ENCODE measurements around the gene NCMAP.
"Not testable (repeated sequence)": the region's sequence is repeated elsewhere in the genome, so short reads cannot be mapped to it uniquely, and the experiment has no call there.

DNA sequence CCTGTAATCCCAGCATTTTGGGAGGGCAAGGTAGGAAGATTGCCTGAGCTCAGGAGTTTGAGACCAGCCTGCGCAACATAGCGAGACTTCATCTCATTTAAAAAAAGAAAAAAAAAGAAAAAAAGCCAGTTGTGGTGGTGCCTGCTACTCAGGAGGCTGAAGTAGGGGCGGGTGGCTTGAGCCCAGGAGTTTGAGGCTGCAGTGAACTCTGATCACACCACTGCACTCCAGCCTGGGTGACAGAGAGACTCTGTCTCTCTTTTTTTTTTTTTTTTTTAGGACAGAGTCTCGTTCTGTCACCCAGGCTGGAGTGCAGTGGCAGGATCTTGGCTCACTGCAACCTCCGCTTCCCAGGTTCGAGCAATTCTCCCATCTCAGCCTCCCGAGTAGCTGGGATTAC, 26.6 kb upstream of the NCMAP start:
- TF ChIP-seq, protein P1, sequence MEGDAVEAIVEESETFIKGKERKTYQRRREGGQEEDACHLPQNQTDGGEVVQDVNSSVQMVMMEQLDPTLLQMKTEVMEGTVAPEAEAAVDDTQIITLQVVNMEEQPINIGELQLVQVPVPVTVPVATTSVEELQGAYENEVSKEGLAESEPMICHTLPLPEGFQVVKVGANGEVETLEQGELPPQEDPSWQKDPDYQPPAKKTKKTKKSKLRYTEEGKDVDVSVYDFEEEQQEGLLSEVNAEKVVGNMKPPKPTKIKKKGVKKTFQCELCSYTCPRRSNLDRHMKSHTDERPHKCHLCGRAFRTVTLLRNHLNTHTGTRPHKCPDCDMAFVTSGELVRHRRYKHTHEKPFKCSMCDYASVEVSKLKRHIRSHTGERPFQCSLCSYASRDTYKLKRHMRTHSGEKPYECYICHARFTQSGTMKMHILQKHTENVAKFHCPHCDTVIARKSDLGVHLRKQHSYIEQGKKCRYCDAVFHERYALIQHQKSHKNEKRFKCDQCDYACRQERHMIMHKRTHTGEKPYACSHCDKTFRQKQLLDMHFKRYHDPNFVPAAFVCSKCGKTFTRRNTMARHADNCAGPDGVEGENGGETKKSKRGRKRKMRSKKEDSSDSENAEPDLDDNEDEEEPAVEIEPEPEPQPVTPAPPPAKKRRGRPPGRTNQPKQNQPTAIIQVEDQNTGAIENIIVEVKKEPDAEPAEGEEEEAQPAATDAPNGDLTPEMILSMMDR (IDR thresholded peaks at IDR 0.05; ENCODE audit: low read depth, low read length, poor library complexity, severe bottlenecking): not testable (repeated sequence)
- not testable (repeated sequence) for TF ChIP-seq EZH2phosphoT487 (IDR thresholded peaks at IDR 0.05; ENCODE audit: borderline replicate concordance, low read length)
